Myocyte (in vitro differentiated cells): Measurements from ENCODE around the gene PTH2. TPM values are rescaled to one million over a fixed set of nuclear protein-coding genes. Genes with fewer than 3 reads are reported as not detected.

ENCODE experiments used
- DNase-seq: peaks from one replicate; pipeline ENCODE4 v3.0.0-alpha.2; 2012; ENCODE audit warnings: low read depth
- total RNA-seq: library from RNA; depleted of rRNA; stranded (reverse); fragments of >200 nt; gene quantifications from 2 replicates; pipeline ENCODE4 v1.2.3, GENCODE V29; 2014

The PTH2 gene
- total RNA-seq, 1 donor from 2014 or later: not detected

DNA sequence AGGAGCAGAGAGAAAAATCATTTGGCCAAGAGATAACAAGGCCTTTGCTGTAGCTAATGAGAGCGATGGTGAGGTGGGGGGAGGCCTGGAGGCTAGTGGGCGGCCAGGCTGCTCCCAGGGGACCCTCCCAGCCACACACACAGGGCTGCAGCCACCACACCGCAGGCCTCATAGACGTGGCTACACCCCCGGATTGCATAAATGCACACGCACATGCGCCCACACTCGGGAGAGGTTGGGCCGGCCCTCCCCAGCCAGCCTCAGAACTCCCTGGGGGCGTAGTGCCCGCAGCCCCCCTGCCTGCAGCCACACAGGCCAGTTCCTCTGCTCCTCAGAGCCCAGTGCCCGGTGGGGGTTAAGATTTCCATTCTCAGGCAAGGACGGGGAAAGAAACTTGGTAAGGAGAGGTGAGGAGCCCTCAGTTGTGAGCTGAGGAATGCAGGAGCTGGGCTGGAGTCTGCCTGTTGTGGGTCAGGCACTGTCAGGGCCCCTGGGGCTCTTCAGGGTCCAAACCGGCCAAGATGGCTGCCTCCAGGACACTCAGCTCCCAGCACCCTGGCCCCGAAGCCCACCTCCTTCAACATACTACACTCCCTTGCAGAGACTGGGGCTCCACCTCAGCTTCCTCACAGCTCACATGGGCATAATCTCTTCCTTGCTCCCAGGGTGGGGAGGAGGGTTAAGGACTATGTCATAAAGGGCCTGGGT lies 8.0 kb downstream of the PTH2 start:
- no peak for DNase-seq

DNA sequence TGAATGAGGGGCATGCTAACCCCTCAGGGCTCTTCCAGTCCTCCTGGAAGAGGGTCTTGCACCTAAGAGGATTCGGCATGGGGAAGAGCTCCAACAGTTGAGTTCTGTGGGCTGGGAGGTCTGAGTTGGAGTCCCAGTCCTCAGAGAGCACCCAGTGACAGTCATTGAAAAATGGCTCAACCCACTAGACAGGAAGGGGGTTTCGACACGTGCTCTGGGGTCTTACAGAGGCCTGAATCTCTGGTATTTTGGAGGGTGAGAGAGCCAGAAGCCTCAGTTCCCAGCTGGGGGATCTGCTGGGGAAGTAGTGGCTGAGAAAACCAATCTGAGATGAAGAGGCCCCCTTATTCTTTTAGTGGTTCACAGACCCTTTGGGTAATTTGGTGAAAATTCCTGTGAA lies 9.0 kb downstream of the PTH2 start:
- no peak for DNase-seq

DNA sequence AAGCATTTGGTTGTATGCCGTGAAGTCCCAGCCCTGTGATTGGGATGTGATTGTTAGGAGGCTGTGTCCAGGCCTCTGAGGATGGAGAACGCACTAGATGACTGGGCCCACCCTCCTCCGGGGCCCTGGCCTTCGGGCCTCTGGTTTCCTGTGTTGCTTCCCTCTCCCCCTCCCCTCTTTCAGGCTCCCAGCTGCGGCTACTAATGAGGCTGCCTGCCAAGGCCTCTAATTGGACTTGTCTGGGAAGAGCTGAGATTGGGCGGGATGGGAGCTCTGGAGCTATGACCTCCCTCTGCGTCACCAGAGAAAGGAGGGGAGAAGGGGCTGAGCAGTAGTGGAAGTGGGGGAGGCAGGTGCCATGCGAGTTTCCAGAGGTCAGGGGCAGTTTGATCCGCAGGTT lies 9.9 kb downstream of the PTH2 start:
- no peak for DNase-seq

DNA sequence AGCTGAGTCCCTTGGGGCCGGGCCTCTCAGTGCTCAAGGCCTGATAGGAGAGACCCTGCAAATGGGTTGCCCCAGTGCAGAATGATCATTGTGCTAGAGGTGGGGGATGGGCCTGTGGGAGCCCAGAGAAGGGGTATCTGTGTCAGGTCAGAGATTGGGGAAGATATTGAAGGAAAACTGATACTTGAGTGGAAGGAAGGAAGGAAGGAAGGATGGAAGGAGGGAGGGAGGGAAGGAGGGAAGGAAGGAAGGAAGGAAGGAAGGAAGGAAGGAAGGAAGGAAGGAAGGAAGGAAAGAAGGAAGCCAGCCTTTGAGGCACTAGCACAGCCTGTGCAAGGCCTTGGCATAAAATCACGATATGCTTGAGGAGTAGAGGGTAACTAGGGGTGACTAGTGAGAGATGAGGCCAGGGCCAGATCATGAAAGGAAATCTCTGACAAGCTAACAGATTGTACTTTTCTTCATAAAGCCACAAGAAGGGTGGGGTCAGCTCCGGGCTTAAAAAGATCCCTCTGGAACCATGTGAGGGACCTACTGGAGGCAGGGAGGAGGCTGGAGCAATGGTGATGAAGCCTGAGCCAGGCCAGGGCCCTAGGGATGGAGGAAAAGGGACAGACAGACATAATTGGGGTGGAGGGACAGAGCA lies 11.4 kb downstream of the PTH2 start:
- no peak for DNase-seq

DNA sequence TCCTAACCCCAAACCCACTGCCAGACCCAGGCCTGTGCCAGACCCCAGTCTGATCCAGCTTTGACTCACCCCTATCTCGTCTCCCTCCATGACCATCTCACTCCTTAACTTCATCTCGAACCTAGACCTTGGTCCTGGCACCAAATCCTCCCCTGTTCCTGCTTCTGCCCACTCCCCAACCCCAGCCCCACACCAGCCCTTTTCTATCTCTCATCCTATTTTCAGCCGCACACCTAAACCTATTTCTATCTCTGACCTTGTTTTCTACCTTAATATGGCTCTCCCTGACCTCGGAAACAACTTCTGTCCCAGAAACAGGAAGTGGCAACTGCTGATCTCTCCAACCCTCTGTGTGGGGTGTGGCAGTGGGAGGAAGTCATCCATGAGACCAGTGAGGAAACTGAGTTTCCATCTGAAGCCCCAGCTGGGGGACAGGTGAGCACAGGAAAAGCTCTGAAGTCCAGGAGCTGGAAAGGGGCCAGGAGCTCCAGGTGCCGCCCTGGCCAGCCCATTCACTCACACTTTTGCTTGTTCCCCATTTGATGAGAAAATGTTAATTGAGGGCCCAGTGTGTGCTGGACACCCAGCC lies 13.7 kb downstream of the PTH2 start:
- DNase-seq: no peak

DNA sequence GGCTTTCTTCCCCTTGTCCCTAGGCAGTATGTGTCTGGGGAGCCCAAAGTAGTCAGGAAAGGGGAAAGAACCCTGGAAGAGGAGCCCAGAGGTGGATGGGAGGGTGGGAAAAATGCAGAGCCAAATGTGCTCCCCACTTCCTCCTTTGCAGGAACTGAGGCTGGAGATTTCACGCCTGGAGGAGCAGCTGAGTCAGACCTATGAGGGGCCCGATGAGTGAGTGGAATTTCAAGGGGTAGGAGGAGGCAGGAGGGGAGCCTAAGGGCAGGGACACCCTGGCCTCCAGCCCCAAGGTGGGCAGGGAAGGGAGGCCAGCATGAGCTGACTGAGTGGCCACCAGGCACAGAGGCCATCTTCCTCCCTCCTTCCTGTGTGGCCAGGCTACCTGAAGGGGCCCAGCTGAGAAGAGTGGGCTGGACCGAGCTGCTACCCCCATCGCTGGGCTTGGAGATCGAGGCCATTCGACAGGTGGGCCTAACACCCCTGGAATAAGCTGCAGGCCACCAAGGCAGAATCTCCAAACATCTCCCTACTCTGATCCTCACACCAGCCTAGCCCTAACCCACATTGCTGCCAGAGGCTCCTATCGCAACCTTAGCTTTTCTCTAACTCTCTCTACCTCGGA lies 14.3 kb downstream of the PTH2 start:
- DNase-seq: no peak

DNA sequence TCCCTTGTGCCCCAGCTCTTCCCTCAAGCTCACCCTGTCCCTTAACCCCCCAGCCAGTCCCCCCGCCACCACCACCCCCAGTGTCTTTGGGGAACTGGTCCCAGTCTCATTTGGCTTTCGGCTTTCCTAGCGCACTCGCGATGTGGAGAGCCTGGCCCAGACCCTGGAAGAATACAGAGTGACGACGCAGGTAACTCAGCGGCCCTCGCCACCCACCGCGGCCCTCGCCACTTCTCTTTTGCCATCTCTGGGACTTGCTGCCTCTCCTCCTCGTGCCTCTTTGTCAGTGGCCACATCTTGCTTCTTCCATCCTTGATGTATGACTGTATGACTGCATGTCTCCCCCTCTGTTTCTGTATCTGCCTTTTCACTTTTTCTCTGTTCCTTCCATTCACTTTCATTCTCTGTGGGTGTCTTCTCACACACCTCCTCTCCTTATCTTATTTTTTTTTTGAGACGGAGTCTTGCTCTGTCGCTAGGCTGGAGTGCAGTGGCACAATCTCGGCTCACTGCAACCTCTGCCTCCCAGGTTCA lies 15.7 kb downstream of the PTH2 start:
- DNase-seq: no peak

DNA sequence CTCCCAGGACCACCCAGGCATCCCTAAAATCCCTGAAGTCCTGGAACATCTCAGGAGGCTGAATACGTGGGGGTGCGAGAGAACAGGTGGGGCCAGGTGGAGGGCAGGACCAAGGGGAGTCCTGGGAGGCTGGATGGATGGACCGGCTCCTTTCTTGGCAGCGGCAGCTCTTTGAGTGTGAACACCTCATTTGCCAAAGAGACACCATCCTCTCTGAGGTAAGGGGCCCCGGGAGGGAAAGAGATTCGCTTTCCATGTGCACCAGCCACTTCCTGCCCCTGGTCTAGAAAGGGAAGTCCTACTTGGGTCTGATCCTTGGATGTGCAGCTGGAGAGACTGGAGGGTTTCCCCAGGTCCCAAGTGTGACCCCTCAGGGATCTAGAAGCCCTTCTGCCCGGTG lies 16.2 kb downstream of the PTH2 start:
- no peak for DNase-seq

DNA sequence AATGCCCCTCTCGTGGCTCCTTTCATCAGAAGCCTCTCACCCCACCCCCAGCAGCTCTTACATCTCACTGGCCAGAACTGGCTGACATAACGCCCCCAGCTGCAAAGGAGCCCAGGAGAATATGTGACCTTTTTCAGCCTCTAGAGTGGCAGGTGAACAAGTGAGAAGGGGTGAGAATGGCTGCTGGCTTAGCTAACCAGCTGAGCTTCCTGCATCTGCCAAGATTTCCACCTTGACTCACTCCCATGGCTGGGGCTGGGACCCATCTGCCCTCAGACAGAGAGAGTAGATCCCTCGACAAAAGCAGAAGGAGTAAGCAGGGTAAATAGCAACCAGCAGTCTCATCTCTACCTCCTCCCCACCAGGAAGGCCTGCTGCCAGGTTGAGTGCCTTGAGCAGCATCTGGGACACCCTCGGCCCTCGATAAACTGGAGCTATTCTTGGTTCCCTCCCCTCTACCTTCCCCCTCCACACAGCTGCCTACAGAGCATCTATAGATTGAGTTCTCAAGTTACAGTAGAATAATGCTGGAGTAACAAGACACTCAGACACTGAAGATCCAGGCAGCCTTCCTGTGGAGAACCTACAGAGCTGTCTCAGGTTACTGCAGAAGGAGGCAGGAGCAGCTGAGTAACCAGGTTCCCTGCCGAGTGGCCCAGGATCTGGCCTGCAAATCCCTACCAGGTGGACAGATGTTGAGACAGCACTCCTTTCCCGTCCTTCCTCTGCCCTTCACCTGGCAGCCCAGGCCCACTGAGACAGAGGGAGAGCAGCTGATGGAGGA lies 19.6 kb downstream of the PTH2 start:
- DNase-seq: no peak

DNA sequence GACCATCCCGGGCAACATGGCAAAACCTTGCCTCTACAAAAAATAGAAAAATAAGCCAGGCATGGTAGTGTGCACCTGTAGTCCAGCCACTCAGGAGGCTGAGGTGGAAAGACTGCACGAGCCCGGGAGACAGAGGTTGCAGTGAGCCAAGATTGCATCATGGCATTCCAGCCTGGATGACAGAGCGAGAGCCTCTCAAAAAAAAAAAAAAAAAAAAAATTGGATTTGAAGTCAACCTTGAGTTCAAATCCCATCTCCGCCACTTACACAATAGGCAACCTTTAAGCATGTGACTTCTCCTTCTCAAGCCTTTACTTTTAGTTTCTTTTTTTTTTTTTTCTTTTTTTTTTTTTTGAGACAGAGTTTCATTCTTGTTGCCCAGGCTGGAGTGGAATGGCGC lies 23.2 kb downstream of the PTH2 start:
- no peak for DNase-seq

DNA sequence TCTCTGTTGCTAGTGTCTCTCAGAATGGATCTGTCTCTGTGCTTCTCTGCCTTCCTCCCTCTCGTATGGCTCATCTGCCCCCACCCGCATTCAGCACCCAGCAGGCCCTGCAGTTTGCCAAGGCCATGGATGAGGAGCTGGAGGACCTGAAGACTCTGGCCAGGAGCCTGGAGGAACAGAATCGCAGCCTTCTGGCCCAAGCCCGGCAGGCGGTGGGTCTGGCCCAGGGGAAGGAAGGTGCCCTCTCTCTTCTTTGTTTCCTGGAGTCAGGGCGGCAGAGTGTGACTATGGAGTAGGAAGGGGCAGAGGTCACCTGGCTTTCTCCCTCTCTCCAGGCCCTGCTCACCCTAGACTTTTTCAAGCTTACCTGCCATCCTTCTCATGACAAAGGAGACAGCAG lies 24.3 kb downstream of the PTH2 start:
- DNase-seq: no peak

DNA sequence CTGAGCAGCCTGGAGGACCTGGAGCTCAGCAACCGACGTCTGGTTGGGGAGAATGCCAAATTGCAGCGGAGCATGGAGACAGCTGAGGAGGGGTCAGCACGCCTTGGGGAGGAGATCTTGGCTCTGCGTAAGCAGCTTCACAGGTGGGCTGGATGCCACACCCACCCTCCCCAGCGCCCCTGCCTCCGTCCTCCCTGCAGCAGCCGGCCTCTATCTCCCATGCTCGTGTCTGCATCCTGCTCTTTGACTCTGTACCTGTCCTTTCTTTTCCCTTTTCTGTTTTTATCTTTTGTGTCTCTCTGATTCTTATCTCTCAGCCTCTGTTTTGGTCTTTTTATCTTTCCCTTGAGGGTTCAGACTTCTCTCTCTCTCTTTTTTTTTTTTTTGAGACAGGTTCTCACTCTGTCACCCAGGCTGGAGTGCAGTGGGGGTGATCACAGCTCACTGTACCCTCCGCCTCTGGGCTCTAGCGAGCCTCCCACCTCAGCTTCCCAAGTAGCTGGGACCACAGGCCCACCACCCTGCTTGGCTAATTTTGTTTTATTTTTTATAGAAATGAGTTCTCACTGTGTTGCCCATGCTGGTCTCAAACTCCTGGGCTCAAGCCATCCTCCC lies 25.1 kb downstream of the PTH2 start:
- DNase-seq: no peak

DNA sequence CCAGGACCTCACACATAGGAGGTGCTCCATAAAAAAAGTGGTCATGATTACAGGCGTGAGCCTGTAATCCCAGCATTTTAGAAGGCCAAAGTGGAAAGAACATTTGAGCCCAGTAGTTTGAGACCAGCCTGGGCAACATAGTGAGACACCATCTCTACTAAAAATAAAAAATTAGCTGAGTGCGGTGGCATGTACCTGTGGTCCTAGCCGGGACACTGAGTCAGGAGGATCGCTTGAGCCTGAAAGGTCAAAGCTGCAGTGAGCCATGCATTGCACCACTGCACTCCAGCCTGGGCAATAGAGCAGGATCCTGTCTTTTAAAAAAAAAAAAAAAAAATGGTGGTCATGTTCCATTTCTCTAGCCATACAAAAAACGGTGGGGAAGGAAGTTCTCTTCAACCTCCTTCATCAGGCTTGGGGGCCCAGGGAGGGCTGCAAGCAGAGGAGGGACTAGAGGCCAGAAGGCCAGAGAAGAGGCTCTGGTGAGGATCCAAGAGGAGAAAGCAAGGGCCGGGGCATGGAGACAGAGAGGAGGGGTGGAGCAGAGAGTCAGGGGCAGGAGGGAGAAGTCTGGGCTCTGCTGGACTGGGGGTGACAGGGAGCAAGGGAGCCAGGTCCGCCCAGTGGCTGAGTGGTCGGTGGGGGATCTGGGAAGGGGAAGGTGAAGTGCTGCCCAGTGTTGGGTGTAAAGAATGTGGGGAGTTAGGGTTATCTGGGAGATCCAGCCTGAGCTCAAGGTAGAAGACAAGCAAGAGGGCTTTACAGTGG lies 26.3 kb downstream of the PTH2 start:
- no peak for DNase-seq

DNA sequence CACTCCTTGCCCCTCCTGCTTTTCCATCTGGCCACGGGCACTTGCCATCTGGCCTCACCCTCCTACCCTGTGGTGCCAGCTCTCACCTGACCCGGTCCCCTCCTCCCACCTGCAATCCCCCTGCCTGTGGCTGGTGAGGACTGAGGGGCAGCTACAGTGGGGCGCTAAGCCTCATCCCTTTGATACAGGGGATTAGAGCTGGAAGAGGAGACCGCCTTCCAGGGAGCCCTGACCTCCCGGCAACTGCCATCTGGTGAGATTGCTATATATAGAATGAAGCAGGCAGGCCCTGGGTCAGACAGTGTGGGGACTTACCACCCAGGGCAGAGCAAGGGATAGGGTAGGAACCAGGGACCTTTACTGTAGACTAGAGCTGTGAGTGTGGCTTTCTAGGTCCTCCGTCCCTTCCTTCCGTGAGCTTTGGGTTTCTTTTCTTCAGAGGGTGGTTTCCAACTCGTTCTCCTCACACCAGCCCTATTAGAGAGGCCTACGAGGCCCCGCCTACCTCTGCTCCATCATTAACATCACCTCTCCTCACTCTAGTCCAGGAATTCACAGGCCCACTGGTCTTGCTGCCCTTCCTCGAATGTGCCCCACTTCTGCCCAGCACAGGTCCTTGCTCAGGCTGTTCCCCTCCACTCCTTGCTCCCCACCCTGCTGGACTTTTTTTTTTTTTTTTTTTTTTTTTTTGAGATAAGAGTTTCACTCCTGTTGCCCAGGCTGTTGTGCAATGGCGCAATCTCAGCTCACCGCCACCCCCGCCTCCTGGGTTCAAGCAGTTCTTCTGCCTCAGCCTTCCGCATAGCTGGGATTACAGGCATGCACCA lies 27.4 kb downstream of the PTH2 start:
- DNase-seq: no peak

DNA sequence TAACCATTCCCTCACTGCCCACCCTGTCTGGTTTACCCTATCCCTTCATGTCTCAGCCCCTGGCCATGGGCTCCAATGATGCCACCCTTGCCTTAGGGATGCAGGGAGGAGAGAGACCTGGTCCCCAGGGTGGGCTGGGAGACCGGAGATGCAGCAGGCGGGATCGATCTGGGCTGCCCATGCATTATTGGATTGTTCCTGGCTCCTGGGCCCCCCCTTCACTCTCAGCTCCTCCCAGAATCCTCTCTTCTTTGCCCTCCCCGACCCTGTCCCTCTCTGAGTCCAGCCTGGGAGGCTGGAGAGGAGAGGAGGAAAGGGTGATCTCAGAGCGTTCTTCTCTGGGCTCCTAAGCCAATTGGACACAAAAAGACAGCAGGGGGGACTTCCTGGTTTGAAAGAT lies 29.4 kb downstream of the PTH2 start:
- DNase-seq: no peak

DNA sequence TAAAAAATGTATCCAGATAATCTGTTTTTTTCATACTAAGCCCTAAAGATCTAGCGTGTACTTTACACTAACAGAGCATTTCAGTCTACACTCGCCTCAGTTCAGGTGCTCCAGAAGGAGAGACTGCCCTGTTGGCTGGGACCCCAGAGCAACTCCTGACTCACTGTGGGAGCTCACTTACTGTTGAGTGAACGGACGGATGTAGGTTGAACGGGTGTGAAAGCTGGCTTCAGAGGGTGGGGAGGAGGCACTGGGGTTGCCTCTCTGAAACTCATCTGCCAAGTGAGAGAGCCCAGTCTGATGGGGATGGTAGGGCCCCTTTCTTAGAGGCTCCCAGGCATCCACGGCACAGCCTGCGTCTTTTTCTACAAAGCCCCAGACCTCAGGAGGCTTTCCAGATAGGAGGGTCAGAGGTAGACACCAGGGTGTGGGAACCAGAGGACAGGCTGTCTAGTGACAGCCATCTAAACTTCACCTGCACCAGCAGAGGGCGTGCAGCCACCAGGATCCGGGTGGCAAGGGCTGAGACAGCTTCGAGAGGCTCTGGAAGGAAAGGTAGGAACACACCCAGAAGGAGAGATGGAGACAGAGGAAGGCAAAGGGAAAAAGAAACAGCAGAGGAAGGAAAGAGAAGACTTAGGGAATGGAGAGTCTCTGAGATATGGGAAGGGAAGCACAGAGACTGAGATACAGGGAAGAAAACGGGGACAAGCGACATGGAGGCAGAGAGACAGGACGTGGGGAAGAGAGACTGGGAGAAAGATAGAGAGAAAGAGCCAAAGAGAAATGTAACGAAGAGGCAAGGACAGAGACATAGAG lies 31.5 kb downstream of the PTH2 start:
- DNase-seq: peak; percentile 80

DNA sequence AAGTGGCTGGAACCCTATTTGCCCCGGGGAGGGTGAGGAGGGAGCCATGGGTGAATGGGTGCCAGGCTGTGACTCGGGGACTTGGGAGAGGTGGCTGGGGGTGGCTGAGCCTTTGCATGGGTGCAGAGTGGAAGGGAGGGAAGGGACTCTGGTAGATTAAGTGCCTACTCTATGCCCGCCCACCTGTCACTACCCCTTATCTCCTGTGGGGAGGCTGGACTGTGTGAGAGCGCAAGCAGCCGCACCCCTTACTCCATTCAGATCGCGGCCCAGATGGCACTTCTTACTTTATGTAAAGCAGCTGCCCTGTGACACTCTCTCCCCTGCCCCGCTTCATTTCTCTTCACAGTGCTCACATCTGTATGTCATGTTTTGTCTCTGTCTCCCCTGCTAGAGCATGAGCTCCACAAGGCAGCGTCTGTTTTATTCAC lies 32.3 kb downstream of the PTH2 start:
- no peak for DNase-seq
